H1 (cell line): Measurements from ENCODE around the gene ATP8B2.

Experiments
- EP300 ChIP-seq, 2 experiments: IDR thresholded peaks; 1 replicate in 1 of 2; 2 replicates in 1 of 2; pipeline ENCODE4 v1.6.1; 2011 to 2012; ENCODE audit warnings: low read depth in 2 of 2, low read length in 2 of 2, mild to moderate bottlenecking in 2 of 2, borderline replicate concordance in 1 of 2, inconsistent platforms in 1 of 2, moderate library complexity in 1 of 2
- HDAC2 ChIP-seq, 2 experiments: fragments of 300-600 bp in 1 of 2; sonication (generic) in 1 of 2; IDR thresholded peaks; 2 replicates each; pipeline ENCODE4 v1.6.1; 2011 to 2012; ENCODE audit warnings: low read depth in 2 of 2, low read length in 2 of 2, mild to moderate bottlenecking in 2 of 2, moderate library complexity in 2 of 2, borderline replicate concordance in 1 of 2, inconsistent platforms in 1 of 2
- RXRA ChIP-seq: IDR thresholded peaks from 2 replicates; pipeline ENCODE4 v1.6.1; 2011; ENCODE audit warnings: low read depth, mild to moderate bottlenecking, low read length, moderate library complexity; ENCODE audit not compliant: insufficient read depth
- USF2 ChIP-seq: IDR thresholded peaks from 2 replicates; pipeline ENCODE4 v1.6.1; 2011; ENCODE audit warnings: low read length, improper control_type of control experiment
- TF ChIP-seq, protein P1 (sequence below): IDR thresholded peaks from 2 replicates; pipeline ENCODE4 v1.6.1; 2012; ENCODE audit warnings: inconsistent platforms

- TF ChIP-seq RXRA (no peak), EP300 (IDR thresholded peaks at IDR 0.05; ENCODE audit: borderline replicate concordance in 1 of 2, low read depth in 2 of 2, low read length in 2 of 2) (no peak), USF2 (no peak), HDAC2 (IDR thresholded peaks at IDR 0.05; ENCODE audit: borderline replicate concordance in 1 of 2, low read depth in 2 of 2, low read length in 2 of 2) (no peak)
- TF ChIP-seq, protein P1, sequence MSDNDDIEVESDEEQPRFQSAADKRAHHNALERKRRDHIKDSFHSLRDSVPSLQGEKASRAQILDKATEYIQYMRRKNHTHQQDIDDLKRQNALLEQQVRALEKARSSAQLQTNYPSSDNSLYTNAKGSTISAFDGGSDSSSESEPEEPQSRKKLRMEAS: no peak
Observed at GRCh38 chr1:154334079-154335024, 9.0 kb downstream of the ATP8B2 start.
